Testis (tissue), 3 donors: ENCODE results near the gene KIF23. TPM values are rescaled to one million over a fixed set of nuclear protein-coding genes. Genes with fewer than 3 reads are reported as not detected.
A peak's percentile ranks its signal among the peaks of the same experiment; 100 is the strongest.

Experiments
- DNase-seq: peaks from one replicate; pipeline ENCODE4 v3.0.0-alpha.2; 2019
- H3K27ac ChIP-seq, 2 donors: fragments of 200-600 bp; sonication (generic); one replicate each; pipeline ENCODE4 v1.5.1; 2019
- H3K27me3 ChIP-seq: fragments of 200-600 bp; sonication (generic); one replicate; pipeline ENCODE4 v1.5.1; 2019
- H3K36me3 ChIP-seq: fragments of 200-600 bp; sonication (generic); one replicate; pipeline ENCODE4 v1.5.1; 2017; ENCODE audit warnings: low read depth; ENCODE audit errors: missing control alignments
- H3K4me1 ChIP-seq: fragments of 200-600 bp; sonication (generic); one replicate; pipeline ENCODE4 v1.5.1; 2019
- H3K4me3 ChIP-seq, 2 donors: fragments of 200-600 bp; sonication (generic); one replicate each; pipeline ENCODE4 v1.5.1; 2017 to 2019
- H3K9me3 ChIP-seq: fragments of 200-600 bp; sonication (generic); one replicate; pipeline ENCODE4 v1.5.1; 2017
- CTCF ChIP-seq, 3 experiments: fragments of 450-650 bp in 2 of 3; fragments of 200-600 bp in 1 of 3; sonication (generic) in 1 of 3; IDR thresholded peaks; one replicate each; pipeline ENCODE4 v1.5.1; 2016 to 2019; ENCODE audit warnings: antibody characterized with exemption in 3 of 3, mild to moderate bottlenecking in 2 of 3, moderate library complexity in 1 of 3
- POLR2A ChIP-seq: fragments of 450-650 bp; IDR thresholded peaks from one replicate; pipeline ENCODE4 v1.6.1; 2017; ENCODE audit warnings: antibody characterized with exemption, mild to moderate bottlenecking, moderate library complexity
- WGBS, 2 donors: methylation state at CpG; one replicate each; pipeline ENCODE4 v1.1.5; 2018; 5-methylcytosine and 5-hydroxymethylcytosine counted together
- intact Hi-C: fragments of 100-400 bp; cut with DNase I; formaldehyde crosslinking; loops from one replicate; pipeline ENCODE4 v1.15.1; 2023; ENCODE audit warnings: low total_unique reads
- polyA plus RNA-seq: library from polyadenylated mRNA; stranded (reverse); fragments of 350-450 nt; fragmentation: Illumina TruSeq; extraction: RNeasy Lipid Tissue Mini Kit (QIAGEN cat#74804); gene quantifications from one replicate; pipeline ENCODE4 v1.2.3, GENCODE V29; 2014; ENCODE audit warnings: low read depth, low replicate concordance; ENCODE audit not compliant: insufficient read depth
- total RNA-seq, 2 donors: library from RNA; depleted of rRNA; stranded (reverse); fragments of >200 nt; gene quantifications; one replicate each; pipeline ENCODE4 v1.2.3, GENCODE V29; 2016

KIF23 gene
- total and polyA plus RNA-seq, 3 donors from 2014 or later, result 17.1 to 28.4 (median 23.9) TPM

GRCh38 chr15:69412274-69412673 lies 1.9 kb upstream of the KIF23 start:
- no peak for TF ChIP-seq CTCF (IDR thresholded peaks at IDR 0.05)
- no peak for TF ChIP-seq POLR2A
- no peak overlapping the region for H3K4me3 ChIP-seq
- H3K9me3 ChIP-seq, result no peaks in the 10 kb centered on the region
- no peaks in the 10 kb centered on the region for H3K36me3 ChIP-seq
- H3K27ac ChIP-seq, result no peak overlapping the region
- intact Hi-C loops, result no loop called here
- no peak for DNase-seq
- H3K4me1 ChIP-seq, result no peaks in the 10 kb centered on the region
- H3K27me3 ChIP-seq, result no peaks in the 10 kb centered on the region

- TF ChIP-seq CTCF (IDR thresholded peaks at IDR 0.05) (no peak), POLR2A (no peak)
- Histone ChIP-seq H3K27me3 (no peaks in the 10 kb centered on the region), H3K4me3 (no peak overlapping the region), H3K27ac (no peak overlapping the region), H3K4me1 (no peaks in the 10 kb centered on the region), H3K36me3 (no peaks in the 10 kb centered on the region), H3K9me3 (no peaks in the 10 kb centered on the region)
- no peak for DNase-seq
- 78 to 91% methylated on average over 1 of the region's 1 CpG for WGBS, 2 donors
- intact Hi-C loops, result no loop called here
Measured at GRCh38 chr15:69412701-69413100, 1.4 kb upstream of the KIF23 start.

GRCh38 chr15:69414701-69415167 lies 585 bp downstream of the KIF23 start:
- Histone ChIP-seq H3K27me3 (no peaks in the 10 kb centered on the region), H3K4me1 (no peaks in the 10 kb centered on the region), H3K36me3 (no peaks in the 10 kb centered on the region), H3K4me3 (peak overlapping the region; percentile 78 to 84), H3K27ac (peak overlapping the region; percentile 32 to 68), H3K9me3 (no peaks in the 10 kb centered on the region)
- WGBS, 2 donors, result 0% methylated on average over 24 to 29 of the region's 29 CpGs
- intact Hi-C loops, result no loop called here
- TF ChIP-seq CTCF (IDR thresholded peaks at IDR 0.05), result no peak
- TF ChIP-seq POLR2A, result no peak
- DNase-seq, result peak; percentile 28

GRCh38 chr15:69415381-69415780 lies 1.2 kb downstream of the KIF23 start:
- WGBS, 2 donors, result 56 to 57% methylated on average over 3 of the region's 3 CpGs
- intact Hi-C loops, result no loop called here

More at GRCh38 chr15:69415381-69415780, 1.2 kb downstream of the KIF23 start:
- Histone ChIP-seq H3K27me3 (no peaks in the 10 kb centered on the region), H3K4me1 (no peaks in the 10 kb centered on the region), H3K9me3 (no peaks in the 10 kb centered on the region), H3K27ac (no peak overlapping the region), H3K4me3 (no peak overlapping the region), H3K36me3 (no peaks in the 10 kb centered on the region)
- TF ChIP-seq CTCF (IDR thresholded peaks at IDR 0.05), result no peak
- no peak for TF ChIP-seq POLR2A
- no peak for DNase-seq
